ENCODE measurements around the gene CFAP54. TPM values are rescaled to one million over a fixed set of nuclear protein-coding genes. Genes with fewer than 3 reads are reported as not detected.

The CFAP54 gene
- polyA plus RNA-seq, 3 donors = not detected

DNA sequence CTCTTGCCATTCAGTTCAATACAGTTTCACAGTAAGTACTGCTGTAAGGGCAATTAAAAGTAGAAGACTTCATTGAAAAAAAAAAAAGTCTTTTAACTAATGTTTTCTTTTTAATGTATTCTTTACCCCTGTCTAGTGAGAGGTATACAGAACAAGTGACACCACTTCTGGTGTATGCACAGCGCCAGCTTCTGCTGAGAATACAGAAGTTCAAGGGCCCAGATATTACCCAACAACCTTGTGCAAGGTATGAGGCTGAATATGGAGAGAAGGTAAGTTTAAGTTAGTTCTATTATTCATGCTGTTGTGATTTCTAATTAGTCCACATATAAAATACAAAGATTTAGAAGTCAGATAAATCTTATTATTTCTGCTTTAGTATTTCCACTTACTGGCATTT, 168.7 kb downstream of the CFAP54 start:
- Histone ChIP-seq H3K4me1 (ENCODE audit: control insufficient read depth in 1 of 2, insufficient read depth in 2 of 2, low read length in 2 of 2) (no peaks in the 10 kb centered on the region), H3K36me3 (replicated peaks in 1 of 2; ENCODE audit: control insufficient read depth in 1 of 2, insufficient read depth in 2 of 2, low read length in 2 of 2) (no peaks in the 10 kb centered on the region), H2AFZ (ENCODE audit: insufficient read depth, low read depth, low read length, poor library complexity, severe bottlenecking) (no peak overlapping the region), H3K4me3 (replicated peaks in 1 of 3; ENCODE audit: low read depth in 2 of 3, low read length in 3 of 3) (no peak overlapping the region), H4K20me1 (ENCODE audit: insufficient read depth, low read length) (no peaks in the 10 kb centered on the region), H3K79me2 (ENCODE audit: insufficient read depth, low read length) (no peaks in the 10 kb centered on the region), H3K9me3 (replicated peaks in 1 of 2; ENCODE audit: control insufficient read depth in 1 of 2, insufficient read depth in 1 of 2, low read length in 2 of 2) (no peaks in the 10 kb centered on the region), H3K9ac (ENCODE audit: insufficient read depth, low read length, poor library complexity, severe bottlenecking) (no peak overlapping the region), H3K4me2 (replicated peaks; ENCODE audit: extremely low read depth, low read length, poor library complexity, severe bottlenecking) (no peak overlapping the region), H3K27me3 (ENCODE audit: control insufficient read depth in 2 of 2, insufficient read depth in 2 of 2, low read length in 2 of 2) (no peaks in the 10 kb centered on the region), H3K27ac (ENCODE audit: low read depth in 1 of 2, low read length in 2 of 2) (no peak overlapping the region)
- no peak for DNase-seq
- Mint-ChIP-seq H3K4me3 (no peak overlapping the region), H3K36me3 (no peaks in the 10 kb centered on the region), H3K27ac (no peak overlapping the region), H3K27me3 (ENCODE audit: low read depth in 3 of 3) (peaks cover 0 to 5% (median 2%) of the 10 kb centered on the region in 3 donors), H3K4me1 (no peaks in the 10 kb centered on the region), H3K9me3 (peaks cover 0 to 1% (median 0%) of the 10 kb centered on the region in 7 donors)
- WGBS (ENCODE audit: insufficient coverage) = no CpG with 5 or more reads among the region's 1 CpG
- no peak for TF ChIP-seq CTCF (IDR thresholded peaks at IDR 0.05)
- intact Hi-C loops (cut with micrococcal nuclease) = no loop called here

DNA sequence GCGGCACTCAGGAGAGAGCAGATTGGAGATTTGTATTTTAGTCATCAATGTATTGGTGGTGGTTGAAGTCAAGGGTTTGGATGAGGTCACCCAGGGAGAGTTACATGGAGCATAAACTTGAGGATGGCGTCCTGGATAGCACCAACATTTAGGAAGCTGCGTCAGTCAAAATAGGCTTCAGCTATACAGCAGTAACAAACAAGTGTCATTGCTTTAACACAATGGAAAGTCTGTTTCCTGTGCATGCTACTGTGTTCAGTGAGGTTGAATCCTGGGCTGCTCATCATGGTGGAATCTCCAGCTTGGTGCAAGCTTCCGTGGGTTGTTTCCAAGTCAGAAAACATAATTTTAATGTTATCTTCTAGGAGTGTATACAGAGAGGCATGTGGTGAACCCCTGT, 180.4 kb downstream of the CFAP54 start:
- Mint-ChIP-seq H3K36me3 (no peaks in the 10 kb centered on the region), H3K9me3 (peaks cover 0 to 12% (median 6%) of the 10 kb centered on the region in 7 donors), H3K27ac (no peak overlapping the region), H3K4me1 (no peaks in the 10 kb centered on the region), H3K27me3 (ENCODE audit: low read depth in 3 of 3) (peaks cover 0 to 2% (median 1%) of the 10 kb centered on the region in 3 donors), H3K4me3 (no peak overlapping the region)
- H2AFZ ChIP-seq (ENCODE audit: insufficient read depth, low read depth, low read length, poor library complexity, severe bottlenecking) = no peak overlapping the region
- no peaks in the 10 kb centered on the region for H3K79me2 ChIP-seq (ENCODE audit: insufficient read depth, low read length)
- no peak overlapping the region for H3K4me2 ChIP-seq (replicated peaks; ENCODE audit: extremely low read depth, low read length, poor library complexity, severe bottlenecking)
- H4K20me1 ChIP-seq (ENCODE audit: insufficient read depth, low read length) = no peaks in the 10 kb centered on the region
- no peak overlapping the region for H3K4me3 ChIP-seq (replicated peaks in 1 of 3; ENCODE audit: low read depth in 2 of 3, low read length in 3 of 3)
- H3K9ac ChIP-seq (ENCODE audit: insufficient read depth, low read length, poor library complexity, severe bottlenecking) = no peak overlapping the region
- H3K36me3 ChIP-seq (replicated peaks in 1 of 2; ENCODE audit: control insufficient read depth in 1 of 2, insufficient read depth in 2 of 2, low read length in 2 of 2) = no peaks in the 10 kb centered on the region
- TF ChIP-seq CTCF (IDR thresholded peaks at IDR 0.05) = no peak
- 100% methylated on average over 3 of the region's 4 CpGs for WGBS (ENCODE audit: insufficient coverage)
- DNase-seq = no peak
- H3K9me3 ChIP-seq (replicated peaks in 1 of 2; ENCODE audit: control insufficient read depth in 1 of 2, insufficient read depth in 1 of 2, low read length in 2 of 2) = peaks cover 0 to 3% of the 10 kb centered on the region in 2 donors
- H3K27ac ChIP-seq (ENCODE audit: low read depth in 1 of 2, low read length in 2 of 2) = no peak overlapping the region
- no peaks in the 10 kb centered on the region for H3K27me3 ChIP-seq (ENCODE audit: control insufficient read depth in 2 of 2, insufficient read depth in 2 of 2, low read length in 2 of 2)
- H3K4me1 ChIP-seq (ENCODE audit: control insufficient read depth in 1 of 2, insufficient read depth in 2 of 2, low read length in 2 of 2) = no peaks in the 10 kb centered on the region
- intact Hi-C loops (cut with micrococcal nuclease) = no loop called here

Data from CD14-positive monocyte (primary cell).